Stimulated activated CD4-positive, alpha-beta T cell treated with anti-CD3 and anti-CD28 coated beads, Interleukin-15, amount 100 ng/mL, for 1 hour (primary cell): ENCODE data around the gene PCBP3.
"Not testable (repeated sequence)": the region's sequence is repeated elsewhere in the genome, so short reads cannot be mapped to it uniquely, and the experiment has no call there.

Experiments
- DNase-seq, 2 donors: peaks; one replicate each; pipeline ENCODE4 v3.0.0-alpha.2; 2020; ENCODE audit warnings: low read depth in 1 of 2, low spot score in 1 of 2

PCBP3 gene

GRCh38 chr21:45823100-45823681, 179.7 kb downstream of the PCBP3 start:
- no peak for DNase-seq

DNA sequence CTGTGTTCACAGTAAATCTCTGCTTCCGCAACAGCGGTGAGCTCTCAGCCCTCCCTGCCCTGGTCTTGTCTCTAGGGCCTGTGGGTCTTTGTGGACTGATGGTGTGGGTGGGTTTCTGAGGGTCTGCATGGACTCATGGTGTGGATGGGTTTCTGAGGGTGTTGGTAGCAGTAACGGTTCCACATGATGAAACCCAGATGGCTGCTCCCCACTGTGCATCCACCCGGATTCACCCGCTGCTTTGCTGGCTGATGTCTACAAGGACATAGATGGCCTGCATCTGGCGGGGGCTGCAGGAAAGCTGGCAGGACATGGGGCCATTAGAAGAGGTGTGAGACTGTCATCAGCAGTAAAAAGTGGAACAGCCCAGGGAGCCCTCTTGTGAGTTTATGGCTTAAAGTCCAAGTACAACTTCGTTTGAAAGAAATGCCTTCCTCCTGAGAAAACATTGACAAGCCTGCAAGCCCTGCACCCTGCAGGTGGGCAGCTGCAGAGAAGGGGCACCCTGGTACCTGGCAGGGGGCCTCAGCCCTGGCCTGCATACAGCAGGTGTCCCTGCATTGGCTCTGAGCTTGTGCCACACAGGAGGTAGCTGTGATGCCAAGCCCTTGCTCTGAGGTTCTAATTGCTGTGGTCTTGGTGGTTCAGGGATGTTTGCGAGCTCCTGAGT, 181.2 kb downstream of the PCBP3 start:
- DNase-seq: no peak

- DNase-seq: no peak
These were observed 181.7 kb downstream of the PCBP3 start for GRCh38 chr21:45825219-45825618.

- no peak for DNase-seq
These were observed 183.3 kb downstream of the PCBP3 start for GRCh38 chr21:45826676-45827301.

GRCh38 chr21:45827302-45827692, 183.8 kb downstream of the PCBP3 start:
- no peak for DNase-seq

- DNase-seq: no peak
These were observed 184.5 kb downstream of the PCBP3 start for GRCh38 chr21:45827881-45828579.

DNA sequence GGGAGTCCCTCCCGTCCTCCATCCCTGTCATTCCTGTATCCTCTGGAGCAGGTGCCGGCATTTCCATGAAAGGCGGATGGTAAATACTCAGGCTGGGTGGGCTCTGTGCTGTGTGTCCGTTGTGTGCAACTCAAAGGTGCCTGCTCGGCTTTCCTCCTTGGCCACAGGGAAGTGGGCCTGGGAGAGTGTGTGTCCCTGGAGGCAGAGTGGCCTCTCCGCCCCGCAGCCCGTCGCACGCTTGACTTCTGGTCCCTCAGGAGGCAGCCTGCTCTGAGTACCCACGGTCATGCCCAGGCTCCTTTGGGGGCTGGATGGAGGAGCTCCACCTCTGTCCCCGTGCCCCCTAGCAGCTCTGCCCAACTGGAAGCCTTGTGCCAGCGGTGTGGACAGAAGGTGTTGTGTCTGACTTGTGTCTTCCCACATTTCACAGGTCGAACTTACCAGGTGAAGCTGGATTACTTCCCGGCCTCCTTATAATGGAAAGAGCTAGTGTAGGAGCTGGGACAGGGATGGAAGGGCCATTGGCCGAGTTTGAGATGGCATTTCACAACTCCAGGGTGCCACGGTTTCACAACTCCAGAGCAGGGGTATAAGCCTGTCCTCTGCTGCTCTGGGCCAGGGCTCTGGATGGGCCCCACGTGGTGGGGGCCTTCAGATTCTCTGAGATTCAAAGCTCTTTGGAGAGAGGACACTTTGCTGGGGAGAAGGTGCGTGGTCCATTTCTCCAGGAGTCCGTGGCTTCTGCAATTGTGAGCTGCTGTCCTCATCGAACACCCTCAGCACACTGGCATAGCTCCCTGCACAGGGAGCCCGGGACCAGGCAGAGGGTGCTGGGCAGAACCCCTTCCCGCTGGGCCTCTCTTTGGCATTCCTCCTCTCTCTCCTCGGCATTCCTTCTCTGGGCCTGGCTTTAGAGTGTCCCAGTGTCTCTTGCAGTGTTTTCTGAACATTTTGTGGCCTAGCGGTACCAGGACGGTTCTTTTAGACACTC, 185.3 kb downstream of the PCBP3 start:
- no peak for DNase-seq

DNA sequence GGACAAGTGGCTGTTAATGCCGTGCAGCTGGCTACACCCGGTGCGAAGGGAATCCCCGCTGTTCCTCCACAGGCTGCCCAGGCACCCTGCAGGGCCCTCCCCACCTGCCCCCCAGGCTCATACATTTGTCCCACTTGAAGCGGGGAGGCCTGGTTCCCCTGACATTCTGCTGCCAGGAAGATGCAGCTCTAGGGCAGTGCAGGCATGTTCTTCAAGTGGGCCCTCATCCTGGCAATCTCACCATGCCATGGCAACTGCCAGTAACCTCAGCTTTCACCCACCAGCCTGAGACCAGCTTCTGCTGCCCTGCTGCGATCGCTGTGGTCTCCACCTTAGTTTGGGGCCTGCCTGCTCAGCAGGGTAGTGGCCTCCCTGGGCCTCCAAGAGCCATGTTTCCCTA, 186.1 kb downstream of the PCBP3 start:
- DNase-seq: no peak

GRCh38 chr21:45830221-45830640, 186.7 kb downstream of the PCBP3 start:
- DNase-seq: no peak

DNA sequence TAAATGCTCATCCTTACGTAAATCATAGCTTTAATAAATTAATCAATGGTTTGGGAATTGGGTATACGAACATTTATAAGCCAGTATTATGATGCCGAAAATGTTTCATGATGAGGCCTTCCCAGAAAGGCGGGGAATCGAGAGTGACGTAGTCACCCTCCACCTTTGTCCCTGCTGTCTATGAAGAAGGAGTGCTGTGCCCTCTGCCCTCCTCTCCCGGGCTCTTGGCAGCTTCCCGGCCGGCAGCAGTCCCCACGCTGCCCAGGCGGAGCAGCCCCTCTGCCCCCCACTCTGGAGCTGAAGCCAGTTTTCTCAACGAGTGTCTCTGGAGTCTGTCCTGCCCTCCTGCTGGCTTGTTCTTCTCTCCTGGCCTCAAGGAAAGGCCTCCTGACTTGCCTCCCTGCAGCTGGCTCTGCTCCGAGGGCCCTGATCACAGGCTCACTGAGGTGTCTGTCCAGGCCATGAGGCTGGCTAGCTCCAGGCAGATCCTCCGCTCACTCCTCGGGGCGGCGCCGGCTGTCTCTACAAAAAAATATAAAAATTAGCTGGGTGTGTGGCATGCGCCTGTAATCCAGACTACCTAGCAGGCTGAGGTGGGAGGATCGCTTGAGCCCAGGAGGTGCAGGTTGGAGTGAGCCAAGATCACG, 187.3 kb downstream of the PCBP3 start:
- DNase-seq: no peak

GRCh38 chr21:45831991-45832740, 188.6 kb downstream of the PCBP3 start:
- no peak for DNase-seq

- DNase-seq: not testable (repeated sequence)
These were observed 189.3 kb downstream of the PCBP3 start for GRCh38 chr21:45832741-45833235.

- no peak for DNase-seq
These were observed 189.9 kb downstream of the PCBP3 start for GRCh38 chr21:45833414-45833813.

DNA sequence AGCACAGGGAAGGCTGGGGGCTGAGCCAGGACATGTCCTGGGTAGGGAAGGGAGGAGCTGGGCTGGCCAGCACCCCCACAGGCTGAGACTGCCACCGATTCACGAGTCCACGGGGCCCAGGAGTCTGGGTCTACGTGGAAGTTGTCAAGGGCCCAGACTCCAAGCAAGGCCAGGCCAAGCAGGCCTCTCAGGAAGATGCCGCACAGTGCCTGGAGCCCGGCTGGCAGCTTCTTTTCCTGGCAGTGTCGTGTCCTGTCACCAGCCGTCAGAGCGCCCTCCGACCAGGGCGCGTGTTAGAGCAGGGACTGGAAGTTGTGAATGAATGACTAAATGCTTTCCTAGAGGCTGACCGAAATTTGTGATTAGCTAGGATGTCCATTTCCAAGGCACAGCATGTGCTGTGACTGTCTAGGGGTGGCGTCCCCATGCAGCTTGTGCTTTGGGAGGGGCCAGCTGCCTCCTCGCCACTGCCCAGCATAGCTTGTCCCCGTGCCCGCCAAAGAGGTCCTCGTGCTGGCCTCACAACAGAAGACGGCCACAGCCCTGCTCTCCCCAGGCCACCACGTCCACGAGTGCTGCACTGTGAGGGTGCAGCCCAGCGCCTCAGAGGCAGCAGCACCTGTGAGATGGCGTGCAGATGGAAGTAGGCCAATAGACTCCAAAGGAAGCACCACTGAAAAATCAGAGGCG, 190.6 kb downstream of the PCBP3 start:
- no peak for DNase-seq

- no peak for DNase-seq
These were observed 191.3 kb downstream of the PCBP3 start for GRCh38 chr21:45834821-45835293.

- no peak for DNase-seq
These were observed 192.1 kb downstream of the PCBP3 start for GRCh38 chr21:45835301-45836267.

GRCh38 chr21:45836268-45836655, 192.7 kb downstream of the PCBP3 start:
- no peak for DNase-seq
